ENCODE data around the gene RBBP8NL. TPM values are rescaled to one million over a fixed set of nuclear protein-coding genes. Genes with fewer than 3 reads are reported as not detected.
"Not testable (repeated sequence)": the region's sequence is repeated elsewhere in the genome, so short reads cannot be mapped to it uniquely, and the experiment has no call there.

The RBBP8NL gene
- total RNA-seq, 1 experiment from 2014 or later, result 6.2 TPM

DNA sequence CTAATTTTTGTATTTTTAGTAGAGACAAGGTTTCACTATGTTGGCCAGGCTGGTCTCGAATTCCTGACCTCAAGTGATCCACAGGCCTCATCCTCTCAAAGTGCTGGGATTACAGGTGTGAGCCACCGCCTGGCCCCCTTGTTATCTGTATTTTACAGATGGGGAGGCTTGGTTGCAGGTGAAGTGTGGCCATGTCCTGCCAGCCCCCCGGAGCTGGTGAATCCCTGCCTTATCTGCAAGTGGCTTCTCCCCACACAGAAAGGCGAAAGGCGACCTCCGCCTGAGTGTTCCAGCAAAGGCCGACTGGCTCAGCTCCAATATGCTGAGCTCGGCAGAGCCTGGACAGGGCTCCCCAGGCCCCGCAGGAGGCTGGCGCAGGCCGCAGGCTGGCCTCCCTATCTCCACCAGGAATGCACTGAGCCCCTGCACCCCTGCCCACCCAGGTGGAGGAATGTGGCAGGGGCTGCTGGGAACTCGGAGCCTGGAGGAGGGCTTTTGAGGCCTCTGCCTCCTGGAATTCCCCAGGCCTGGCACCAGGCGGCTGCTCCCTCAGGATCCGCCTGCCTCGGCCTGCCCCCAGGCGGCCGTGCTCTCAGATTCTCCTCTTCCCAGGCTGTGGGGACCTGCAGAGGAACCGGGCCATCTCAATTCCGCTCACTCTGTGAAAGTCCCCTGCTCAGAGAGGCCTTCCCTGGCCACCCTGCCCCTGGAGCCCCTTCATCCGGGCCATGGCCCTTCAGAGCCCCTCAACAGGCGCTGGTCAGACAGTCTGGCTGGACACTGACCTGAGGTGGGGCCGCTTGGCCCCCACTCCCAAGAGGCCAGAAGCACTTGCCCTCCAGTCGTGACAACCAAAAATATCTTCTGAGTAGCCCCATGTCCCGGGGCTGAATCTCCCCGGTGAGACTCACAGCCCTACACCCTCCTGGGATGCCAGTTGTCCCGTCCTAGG lies 51.0 kb downstream of the RBBP8NL start:
- peaks cover 30% of the 10 kb centered on the region for H3K36me3 Mint-ChIP-seq (ENCODE audit: insufficient read depth, unreplicated experiment)
- H3K9me3 Mint-ChIP-seq (ENCODE audit: low read depth, unreplicated experiment), result no peaks in the 10 kb centered on the region
- no peak overlapping the region for H3K4me3 Mint-ChIP-seq (ENCODE audit: low read depth, unreplicated experiment)
- intact Hi-C loops (cut with micrococcal nuclease; ENCODE audit: unreplicated experiment), result no loop called here
- BruUV-seq (replicated peaks), result no TSS peak
- CTCF ChIA-PET, result interaction anchor here (0.6 to 2.0 kb wide), 4 partner anchors 10 to 74 kb away, joined by 3 to 13 read pairs (median 8); partner anchors contain the start of genes ADRM1 and RPS21
- H3K27ac Mint-ChIP-seq (ENCODE audit: unreplicated experiment), result no peak overlapping the region
- H3K4me1 Mint-ChIP-seq (ENCODE audit: low read depth, unreplicated experiment), result peaks cover 15% of the 10 kb centered on the region
- TF ChIP-seq, protein P1, sequence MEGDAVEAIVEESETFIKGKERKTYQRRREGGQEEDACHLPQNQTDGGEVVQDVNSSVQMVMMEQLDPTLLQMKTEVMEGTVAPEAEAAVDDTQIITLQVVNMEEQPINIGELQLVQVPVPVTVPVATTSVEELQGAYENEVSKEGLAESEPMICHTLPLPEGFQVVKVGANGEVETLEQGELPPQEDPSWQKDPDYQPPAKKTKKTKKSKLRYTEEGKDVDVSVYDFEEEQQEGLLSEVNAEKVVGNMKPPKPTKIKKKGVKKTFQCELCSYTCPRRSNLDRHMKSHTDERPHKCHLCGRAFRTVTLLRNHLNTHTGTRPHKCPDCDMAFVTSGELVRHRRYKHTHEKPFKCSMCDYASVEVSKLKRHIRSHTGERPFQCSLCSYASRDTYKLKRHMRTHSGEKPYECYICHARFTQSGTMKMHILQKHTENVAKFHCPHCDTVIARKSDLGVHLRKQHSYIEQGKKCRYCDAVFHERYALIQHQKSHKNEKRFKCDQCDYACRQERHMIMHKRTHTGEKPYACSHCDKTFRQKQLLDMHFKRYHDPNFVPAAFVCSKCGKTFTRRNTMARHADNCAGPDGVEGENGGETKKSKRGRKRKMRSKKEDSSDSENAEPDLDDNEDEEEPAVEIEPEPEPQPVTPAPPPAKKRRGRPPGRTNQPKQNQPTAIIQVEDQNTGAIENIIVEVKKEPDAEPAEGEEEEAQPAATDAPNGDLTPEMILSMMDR (IDR thresholded peaks at IDR 0.05; ENCODE audit: unreplicated experiment), result peak; percentile 68
- H3K27me3 Mint-ChIP-seq (ENCODE audit: unreplicated experiment), result no peaks in the 10 kb centered on the region
- DNase-seq, result peak; percentile 82

DNA sequence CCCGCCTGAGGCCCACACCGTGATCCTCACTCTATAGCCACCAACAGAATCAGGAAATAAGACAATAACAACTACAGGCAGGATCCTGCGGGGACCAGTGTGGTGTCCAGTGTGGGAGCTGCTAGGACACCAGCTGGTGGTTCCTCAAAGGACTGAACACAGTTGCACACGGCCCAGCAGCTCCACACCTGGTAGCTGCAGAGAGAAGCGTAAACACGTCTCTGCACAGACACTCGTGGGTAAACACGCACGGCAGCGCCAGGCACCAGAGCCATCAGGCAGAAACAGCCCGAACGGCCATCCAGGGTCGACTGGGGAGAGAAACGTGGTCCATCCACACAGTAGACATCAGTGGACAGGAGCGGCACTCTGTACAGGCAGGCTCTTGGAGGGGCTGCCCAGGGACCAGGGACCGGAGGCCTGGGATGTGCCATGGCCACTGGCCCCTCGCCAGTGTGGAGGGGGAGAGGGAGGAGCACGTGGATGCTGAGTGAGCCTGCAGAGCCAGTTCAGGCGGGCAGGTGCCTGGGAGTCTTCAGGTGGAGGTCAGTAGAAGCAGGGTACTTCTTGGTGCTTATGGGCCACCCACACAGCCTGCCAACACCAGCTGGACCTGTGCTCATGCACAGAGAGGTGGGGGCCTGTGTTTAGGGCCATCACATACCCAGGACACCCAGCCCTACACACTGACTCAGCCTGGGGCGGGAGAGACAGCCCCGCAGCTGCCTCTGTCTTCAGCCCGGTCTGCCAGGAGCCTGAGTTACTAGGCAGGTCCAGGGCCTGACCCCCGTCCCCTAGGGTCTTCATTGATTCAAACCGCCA lies 52.8 kb downstream of the RBBP8NL start:
- TF ChIP-seq, protein P1 (IDR thresholded peaks at IDR 0.05; ENCODE audit: unreplicated experiment), result no peak
- Mint-ChIP-seq H3K27me3 (ENCODE audit: unreplicated experiment) (no peaks in the 10 kb centered on the region), H3K9me3 (ENCODE audit: low read depth, unreplicated experiment) (no peaks in the 10 kb centered on the region), H3K4me1 (ENCODE audit: low read depth, unreplicated experiment) (peaks cover 17% of the 10 kb centered on the region), H3K4me3 (ENCODE audit: low read depth, unreplicated experiment) (no peak overlapping the region), H3K27ac (ENCODE audit: unreplicated experiment) (no peak overlapping the region), H3K36me3 (ENCODE audit: insufficient read depth, unreplicated experiment) (peaks cover 20% of the 10 kb centered on the region)
- no TSS peak for BruUV-seq (replicated peaks)
- CTCF ChIA-PET, result interaction anchor here (1.3 to 2.0 kb wide), 4 partner anchors 8 to 72 kb away, joined by 3 to 13 read pairs (median 6); partner anchors contain the start of gene ADRM1
- DNase-seq, result no peak
- intact Hi-C loops (cut with micrococcal nuclease; ENCODE audit: unreplicated experiment), result no loop called here

DNA sequence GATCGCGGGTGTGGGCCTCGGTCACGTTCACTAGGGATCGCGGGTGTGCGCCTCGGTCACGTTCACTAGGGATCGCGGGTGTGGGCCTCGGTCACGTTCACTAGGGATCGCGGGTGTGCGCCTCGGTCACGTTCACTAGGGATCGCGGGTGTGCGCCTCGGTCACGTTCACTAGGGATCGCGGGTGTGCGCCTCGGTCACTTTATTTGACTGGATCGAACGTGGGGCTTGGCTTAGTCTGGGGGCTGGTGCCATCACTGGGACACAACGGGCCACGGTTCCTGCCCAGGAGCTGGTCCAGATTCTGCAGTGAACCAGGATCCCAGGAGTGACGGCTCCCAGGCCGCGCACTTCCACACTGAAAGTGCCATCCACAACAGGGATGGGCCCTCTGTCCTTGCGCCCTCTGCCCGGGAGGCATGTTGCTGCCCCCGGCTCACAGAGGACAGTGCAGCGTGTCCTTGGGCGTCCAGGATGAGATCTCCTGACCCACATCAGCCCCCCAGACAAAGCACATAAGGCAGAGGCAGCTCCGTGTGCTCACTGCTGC lies 53.6 kb downstream of the RBBP8NL start:
- H3K9me3 Mint-ChIP-seq (ENCODE audit: low read depth, unreplicated experiment); BruUV-seq (replicated peaks); H3K27me3 Mint-ChIP-seq (ENCODE audit: unreplicated experiment); H3K27ac Mint-ChIP-seq (ENCODE audit: unreplicated experiment); intact Hi-C loops (cut with micrococcal nuclease; ENCODE audit: unreplicated experiment); H3K4me3 Mint-ChIP-seq (ENCODE audit: low read depth, unreplicated experiment); DNase-seq: not testable (repeated sequence)
- Mint-ChIP-seq H3K36me3 (ENCODE audit: insufficient read depth, unreplicated experiment) (peaks cover 21% of the 10 kb centered on the region), H3K4me1 (ENCODE audit: low read depth, unreplicated experiment) (peaks cover 26% of the 10 kb centered on the region)
- CTCF ChIA-PET, result interaction anchor here (1.3 to 2.0 kb wide), 2 partner anchors 9 to 24 kb away, joined by 3 to 6 read pairs; no protein-coding TSS in a partner anchor

DNA sequence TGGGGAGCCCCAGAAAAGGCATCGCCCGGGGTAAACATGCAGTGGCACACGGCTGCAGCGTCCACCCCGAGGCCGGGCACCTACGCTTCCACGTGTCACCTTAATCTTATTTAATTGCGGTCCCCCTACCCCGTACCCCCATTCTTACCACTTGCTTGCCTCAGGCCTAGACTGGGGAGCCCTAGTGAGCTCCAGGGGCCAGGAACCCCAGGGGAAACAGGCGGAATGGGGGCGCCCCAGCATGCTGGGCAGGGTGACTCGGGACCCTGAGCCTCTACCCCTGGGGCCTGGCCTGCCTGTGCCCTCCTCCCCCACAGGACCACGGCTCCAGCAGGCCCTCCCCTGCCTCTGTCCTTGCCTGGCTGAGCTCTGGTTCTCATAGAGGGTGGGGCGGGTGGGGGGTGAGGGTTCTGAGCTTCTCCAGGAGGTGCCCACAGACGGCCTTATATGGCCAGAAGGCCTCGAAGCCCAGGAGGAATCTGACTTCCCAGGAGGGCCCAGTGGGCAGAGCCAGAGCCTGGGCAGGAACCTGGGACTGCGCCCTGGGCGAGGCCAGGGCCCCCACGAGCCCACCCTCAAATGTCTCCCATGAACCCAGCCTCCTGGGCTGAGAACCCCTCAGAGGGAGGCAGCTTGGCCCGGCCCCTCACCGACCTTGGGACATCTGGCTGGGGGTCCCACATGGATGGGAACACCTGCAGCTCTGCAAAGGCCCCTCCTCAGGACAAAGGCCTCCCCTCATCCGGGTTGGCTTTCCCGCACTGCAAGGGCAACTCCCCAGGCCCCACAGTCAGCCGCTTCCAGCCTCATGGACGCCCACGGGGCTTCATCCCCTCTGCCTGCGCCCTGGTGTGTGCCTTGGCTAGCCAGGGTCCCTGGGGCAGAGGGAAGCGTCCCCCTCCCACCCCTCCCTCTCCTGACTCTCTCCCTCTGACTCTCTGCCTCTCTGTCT lies 55.0 kb downstream of the RBBP8NL start:
- Mint-ChIP-seq H3K4me1 (ENCODE audit: low read depth, unreplicated experiment) (peaks cover 27% of the 10 kb centered on the region), H3K27me3 (ENCODE audit: unreplicated experiment) (no peaks in the 10 kb centered on the region), H3K36me3 (ENCODE audit: insufficient read depth, unreplicated experiment) (peaks cover 34% of the 10 kb centered on the region), H3K4me3 (ENCODE audit: low read depth, unreplicated experiment) (no peak overlapping the region), H3K9me3 (ENCODE audit: low read depth, unreplicated experiment) (no peaks in the 10 kb centered on the region), H3K27ac (ENCODE audit: unreplicated experiment) (no peak overlapping the region)
- BruUV-seq (replicated peaks), result no TSS peak
- intact Hi-C loops (cut with micrococcal nuclease; ENCODE audit: unreplicated experiment), result no loop called here
- TF ChIP-seq, protein P1 (IDR thresholded peaks at IDR 0.05; ENCODE audit: unreplicated experiment), result no peak
- DNase-seq, result no peak
- CTCF ChIA-PET, result interaction anchor here (0.8 to 3.9 kb wide), 2 partner anchors 10 to 106 kb away, joined by 4 to 22 read pairs; no protein-coding TSS in a partner anchor

Data from Calu3 (cell line).